Erythroblast (primary cell): ENCODE data around the gene MED15.

Source experiments
- GATA1 ChIP-seq: IDR thresholded peaks from 2 replicates; pipeline ENCODE4 v1.6.1; 2011; ENCODE audit warnings: low read depth, mild to moderate bottlenecking, control low read depth, low read length, moderate library complexity
- POLR2A ChIP-seq: IDR thresholded peaks from 2 replicates; pipeline ENCODE4 v1.6.1; 2011; ENCODE audit warnings: mild to moderate bottlenecking, low read length

DNA sequence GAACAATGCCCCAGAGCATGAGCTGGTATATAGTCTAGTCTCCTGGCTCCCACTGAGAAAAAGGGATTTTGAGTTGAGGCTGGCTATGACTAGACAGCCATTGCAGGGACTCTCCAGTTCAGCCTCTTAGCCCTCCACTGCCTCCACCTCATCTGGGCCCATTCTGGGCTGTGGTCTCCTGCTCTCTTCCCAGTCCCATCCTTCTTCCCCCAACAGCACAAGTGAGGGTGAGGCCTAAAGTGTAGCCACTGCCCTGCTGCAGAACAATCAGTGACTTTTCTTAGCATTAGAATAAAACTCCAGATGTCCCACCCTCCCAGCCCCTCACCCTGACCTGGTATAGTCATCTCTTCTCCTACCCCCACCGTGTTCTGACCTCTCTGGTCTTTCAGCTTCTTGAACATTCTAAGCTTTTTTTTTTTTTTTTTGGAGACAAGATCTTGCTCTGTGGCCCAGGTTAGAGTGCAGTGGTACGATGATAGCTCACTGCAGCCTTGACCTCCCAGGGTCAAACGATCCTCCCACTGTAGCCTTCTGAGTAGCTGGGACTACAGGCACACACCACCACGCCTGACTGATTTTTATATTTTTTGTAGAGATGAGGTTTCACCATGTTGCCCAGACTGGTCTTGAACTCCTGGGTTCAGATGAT is 4.3 kb downstream of the MED15 start:
- TF ChIP-seq POLR2A = no peak
- TF ChIP-seq GATA1 = no peak
